HepG2 (cell line): ENCODE results near the gene ELP2. TPM values are rescaled to one million over a fixed set of nuclear protein-coding genes. Genes with fewer than 3 reads are reported as not detected.

Source experiments
- ATAC-seq: fragments of 200-7000 bp; cut with Tn5 transposase; 3 replicates; pipeline ENCODE4 v1.9.1; 2020; ENCODE audit warnings: mild to moderate bottlenecking, moderate library complexity
- BruUV-seq: library from RNA; stranded (reverse); fragments of 400-500 nt; replicated peaks from 2 replicates; lab custom pipeline; 2021; lab: Mats Ljungman, UMichigan
- CTCF ChIA-PET: fragments of 300-600 bp; formaldehyde crosslinking; extraction: SDS; loops from one replicate; lab custom pipeline; 2021; ENCODE audit warnings: low total read pairs, inconsistent platforms, low intra/inter-chr PET ratio; lab: Yijun Ruan, JAX
- POLR2A ChIA-PET: fragments of 350-600 bp; sonication (Branson Sonifier 250); formaldehyde crosslinking; loops from one replicate; lab custom pipeline; 2020; ENCODE audit warnings: antibody characterized with exemption, inconsistent platforms; lab: Yijun Ruan, JAX
- DNase-seq: peaks from one replicate; pipeline ENCODE4 v3.0.0-alpha.2; 2015; ENCODE audit warnings: low spot score
- FAIRE-seq: peaks from 3 replicates; lab custom pipeline; 2011; peaks lifted over from hg19 to GRCh38; lab: Jason Lieb, UNC
- H2AFZ ChIP-seq: one replicate; pipeline ENCODE4 v1.6.1; 2011; ENCODE audit warnings: low read length, inconsistent platforms
- H3K27ac ChIP-seq: fragments of 300-600 bp; 3 replicates; pipeline ENCODE4 v1.8.0; 2011; ENCODE audit warnings: mixed run types, mild to moderate bottlenecking, mixed read lengths, low read length, inconsistent platforms; ENCODE audit not compliant: insufficient read depth; ENCODE audit errors: extremely low read length
- H3K27me3 ChIP-seq, 2 experiments: fragments of 200-600 bp in 1 of 2; 2 replicates in 1 of 2; 3 replicates in 1 of 2; pipeline versions ENCODE4 v1.6.0 to v1.8.0; 2011; ENCODE audit warnings: low read length in 2 of 2, mild to moderate bottlenecking in 2 of 2, moderate library complexity in 2 of 2, inconsistent platforms in 1 of 2; ENCODE audit not compliant: insufficient read depth in 2 of 2, control insufficient read depth in 1 of 2
- H3K36me3 ChIP-seq, 2 experiments: fragments of 200-600 bp in 1 of 2; replicated peaks in 1 of 2; 2 replicates in 1 of 2; 3 replicates in 1 of 2; pipeline versions ENCODE4 v1.5.1 to v1.8.0; 2011; ENCODE audit warnings: low read length in 2 of 2, inconsistent platforms in 1 of 2; ENCODE audit not compliant: insufficient read depth in 2 of 2, control insufficient read depth in 1 of 2
- H3K4me1 ChIP-seq: 2 replicates; pipeline ENCODE4 v1.5.1; 2012; ENCODE audit warnings: low read length, inconsistent platforms; ENCODE audit not compliant: insufficient read depth
- H3K4me2 ChIP-seq: 2 replicates; pipeline ENCODE4 v1.6.0; 2011; ENCODE audit warnings: low read depth, low read length, inconsistent platforms
- H3K4me3 ChIP-seq, 3 experiments: fragments of 200-600 bp in 1 of 3; sonication (generic), shearing (Covaris generic) in 1 of 3; replicated peaks in 1 of 3; 2 replicates each; pipeline ENCODE4 v1.5.1; 2011 to 2016; ENCODE audit warnings: low read length in 3 of 3, inconsistent platforms in 2 of 3, low read depth in 2 of 3, mild to moderate bottlenecking in 2 of 3, control low read depth in 1 of 3, mixed read lengths in 1 of 3; ENCODE audit not compliant: insufficient read depth in 1 of 3
- H3K79me2 ChIP-seq: one replicate; pipeline ENCODE4 v1.6.1; 2011; ENCODE audit warnings: low read length, inconsistent platforms; ENCODE audit not compliant: insufficient read depth
- H3K9ac ChIP-seq: 2 replicates; pipeline ENCODE4 v1.6.0; 2011; ENCODE audit warnings: mild to moderate bottlenecking, low read depth, low read length, inconsistent platforms; ENCODE audit not compliant: insufficient read depth
- H3K9me3 ChIP-seq: 2 replicates; pipeline ENCODE4 v1.5.1; 2012; ENCODE audit warnings: mild to moderate bottlenecking, low read length
- H4K20me1 ChIP-seq: 2 replicates; pipeline ENCODE4 v1.6.0; 2011; ENCODE audit warnings: inconsistent platforms, mild to moderate bottlenecking, low read length, moderate library complexity; ENCODE audit not compliant: insufficient read depth
- MTF2 ChIP-seq: sonication (generic); formaldehyde crosslinking; IDR thresholded peaks from 2 replicates; pipeline ENCODE4 v1.5.0; 2020; ENCODE audit warnings: missing genetic modification reagents, borderline replicate concordance
- ZNF24 ChIP-seq: fragments of 450-650 bp; IDR thresholded peaks from 2 replicates; pipeline ENCODE4 v1.6.1; 2017; ENCODE audit warnings: antibody characterized with exemption, mild to moderate bottlenecking
- WGBS: methylation state at CpG from one replicate; pipeline ENCODE4 v1.1.6; 2017; ENCODE audit warnings: low lambda C conversion rate; 5-methylcytosine and 5-hydroxymethylcytosine counted together
- in situ Hi-C: cut with HindIII; loops from 2 replicates; pipeline ENCODE4 v1.10.0; 2017; ENCODE audit warnings: low pct_unique_long_range_greater_than_20kb; ENCODE audit not compliant: extremely low pct_ligation_motif_present
- intact Hi-C: fragments of 100-400 bp; cut with micrococcal nuclease; formaldehyde crosslinking; loops from one replicate; pipeline ENCODE4 v1.10.0; 2022; ENCODE audit not compliant: unreplicated experiment
- polyA plus RNA-seq, 8 experiments: library from polyadenylated mRNA; depleted of rRNA in 3 of 8; stranded (reverse) in 7 of 8; unstranded in 1 of 8; fragments of >200 nt; fragmentation: Illumina TruSeq in 4 of 8; extraction: Trizol in 4 of 8; gene quantifications; 2 replicates each; pipeline versions ENCODE4 v1.2.1 to v1.2.3, GENCODE V29; 2011 to 2016; ENCODE audit warnings: low read depth in 4 of 8, missing spikeins in 1 of 8, mixed read lengths in 1 of 8; ENCODE audit not compliant: insufficient read depth in 1 of 8
- total RNA-seq, 5 experiments: library from RNA; depleted of rRNA; stranded (reverse); fragments of >200 nt; fragmentation: Illumina TruSeq; extraction: Trizol; gene quantifications; 2 replicates each; pipeline ENCODE4 v1.2.3, GENCODE V29; 2016; ENCODE audit warnings: low read depth in 1 of 5
- TF ChIP-seq, protein P1 (sequence below): IDR thresholded peaks from 2 replicates; pipeline ENCODE4 v1.6.1; 2016; ENCODE audit warnings: low read depth, control low read depth

ELP2 gene
- total and polyA plus RNA-seq, 2 of the 13 experiments (the other 11 are each of a cell fraction or from before 2014, with no cell fraction given): 98.7 to 100 TPM

- no peaks in the 10 kb centered on the region for H3K36me3 ChIP-seq
- FAIRE-seq (no peak), ATAC-seq (no peak), DNase-seq (no peak)
- H3K4me2 ChIP-seq: no peak overlapping the region
- in situ Hi-C loops: no loop called here
- no peaks in the 10 kb centered on the region for H4K20me1 ChIP-seq
- H3K9ac ChIP-seq: no peak overlapping the region
- H3K27ac ChIP-seq: no peak overlapping the region
- POLR2A ChIA-PET: no interaction called here
- no peaks in the 10 kb centered on the region for H3K9me3 ChIP-seq
- BruUV-seq: no TSS peak
- TF ChIP-seq MTF2 (CRISPR knock-in tag): no peak
- TF ChIP-seq, all 625 proteins: peak for 0
- H3K4me3 ChIP-seq: no peak overlapping the region
- intact Hi-C loops: loop anchor here (10.0 kb wide), 1 partner anchor 72 kb away; no protein-coding TSS in a partner anchor
- no peaks in the 10 kb centered on the region; a peak in 2 of 5 replicates for H3K27me3 ChIP-seq
- H2AFZ ChIP-seq: no peak overlapping the region
- WGBS: 64% methylated on average over 6 of the region's 6 CpGs
- H3K79me2 ChIP-seq: peaks cover 5% of the 10 kb centered on the region
- CTCF ChIA-PET: no interaction called here
- peaks cover 73% of the 10 kb centered on the region for H3K4me1 ChIP-seq
These were observed 53.3 kb downstream of the ELP2 start for GRCh38 chr18:36183033-36183432.

DNA sequence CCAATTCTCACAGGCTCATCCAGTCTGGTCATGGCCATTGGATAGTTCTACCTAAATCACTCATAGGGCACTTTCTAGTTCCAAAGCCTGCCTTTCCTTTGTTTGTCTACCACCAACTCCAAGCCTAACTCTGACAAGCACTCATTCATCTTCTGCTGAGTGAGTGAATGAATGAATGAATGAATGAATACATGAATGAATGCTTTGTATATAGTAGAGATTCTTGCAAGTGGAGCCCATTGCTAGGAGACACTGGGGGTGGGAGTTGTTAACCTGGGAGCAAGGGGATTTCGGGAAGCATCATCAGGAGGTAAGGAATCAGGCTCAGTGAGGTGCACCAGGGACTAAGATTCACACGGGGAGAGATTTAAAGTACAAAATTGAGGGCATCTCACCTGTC is 54.3 kb downstream of the ELP2 start:
- H3K4me1 ChIP-seq: peaks cover 76% of the 10 kb centered on the region
- BruUV-seq: no TSS peak
- H3K27me3 ChIP-seq: no peaks in the 10 kb centered on the region; a peak in 1 of 5 replicates
- no peak for DNase-seq
- no peak overlapping the region for H3K27ac ChIP-seq
- no peak overlapping the region for H3K4me3 ChIP-seq
- no peaks in the 10 kb centered on the region for H3K9me3 ChIP-seq
- WGBS: 70% methylated on average over 2 of the region's 2 CpGs
- H3K4me2 ChIP-seq: no peak overlapping the region
- POLR2A ChIA-PET: interaction anchor here (7.4 kb wide), 1 partner anchor 9 kb away, joined by 103 read pairs; no protein-coding TSS in a partner anchor
- FAIRE-seq: no peak
- in situ Hi-C loops: no loop called here
- peaks cover 14% of the 10 kb centered on the region for H3K79me2 ChIP-seq
- no peak overlapping the region for H3K9ac ChIP-seq
- H4K20me1 ChIP-seq: no peaks in the 10 kb centered on the region
- no peak overlapping the region for H2AFZ ChIP-seq
- intact Hi-C loops: loop anchor here (10.0 kb wide), 1 partner anchor 71 kb away; no protein-coding TSS in a partner anchor
- no peaks in the 10 kb centered on the region for H3K36me3 ChIP-seq
- CTCF ChIA-PET: no interaction called here
- no peak for ATAC-seq
- TF ChIP-seq, protein P1, sequence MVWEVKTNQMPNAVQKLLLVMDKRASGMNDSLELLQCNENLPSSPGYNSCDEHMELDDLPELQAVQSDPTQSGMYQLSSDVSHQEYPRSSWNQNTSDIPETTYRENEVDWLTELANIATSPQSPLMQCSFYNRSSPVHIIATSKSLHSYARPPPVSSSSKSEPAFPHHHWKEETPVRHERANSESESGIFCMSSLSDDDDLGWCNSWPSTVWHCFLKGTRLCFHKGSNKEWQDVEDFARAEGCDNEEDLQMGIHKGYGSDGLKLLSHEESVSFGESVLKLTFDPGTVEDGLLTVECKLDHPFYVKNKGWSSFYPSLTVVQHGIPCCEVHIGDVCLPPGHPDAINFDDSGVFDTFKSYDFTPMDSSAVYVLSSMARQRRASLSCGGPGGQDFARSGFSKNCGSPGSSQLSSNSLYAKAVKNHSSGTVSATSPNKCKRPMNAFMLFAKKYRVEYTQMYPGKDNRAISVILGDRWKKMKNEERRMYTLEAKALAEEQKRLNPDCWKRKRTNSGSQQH (CRISPR knock-in tag): no peak
- peak; percentile 70; the same call in 1 of the 2 replicates for TF ChIP-seq ZNF24
